Mesodermal cell (in vitro differentiated cells): Measurements from ENCODE around the gene TBPL1.

Experiments
- H3K27ac ChIP-seq: 2 replicates; pipeline ENCODE4 v1.7.0; 2013; ENCODE audit warnings: mild to moderate bottlenecking, low read depth, low read length, moderate library complexity; ENCODE audit not compliant: severe bottlenecking
- H3K36me3 ChIP-seq: 2 replicates; pipeline ENCODE4 v1.7.1; 2013; ENCODE audit warnings: mild to moderate bottlenecking, low read length, moderate library complexity; ENCODE audit not compliant: control insufficient read depth, insufficient read depth
- H3K4me1 ChIP-seq: one replicate; pipeline ENCODE4 v1.7.1; 2013; ENCODE audit warnings: mild to moderate bottlenecking, low read length; ENCODE audit not compliant: insufficient read depth, control insufficient read depth, poor library complexity, severe bottlenecking
- H3K4me3 ChIP-seq: 2 replicates; pipeline ENCODE4 v1.7.0; 2013; ENCODE audit warnings: low read length, control low read depth, mild to moderate bottlenecking; ENCODE audit not compliant: insufficient read depth, poor library complexity, severe bottlenecking; ENCODE audit errors: extremely low read depth
- H3K9me3 ChIP-seq: 2 replicates; pipeline ENCODE4 v1.7.1; 2013; ENCODE audit warnings: mild to moderate bottlenecking, low read length, moderate library complexity; ENCODE audit not compliant: control insufficient read depth
- WGBS, 2 experiments: methylation state at CpG; one replicate each; pipeline ENCODE4 v1.1.5; 2013; ENCODE audit warnings: missing lambda C conversion rate in 2 of 2; ENCODE audit not compliant: insufficient coverage in 2 of 2; 5-methylcytosine and 5-hydroxymethylcytosine counted together

TBPL1 gene

GRCh38 chr6:134010400-134010799, 57.4 kb downstream of the TBPL1 start:
- Histone ChIP-seq H3K27ac (no peak overlapping the region), H3K9me3 (no peaks in the 10 kb centered on the region), H3K4me1 (no peaks in the 10 kb centered on the region), H3K4me3 (no peak overlapping the region), H3K36me3 (no peaks in the 10 kb centered on the region)
- 87 to 90% methylated on average over 3 to 4 of the region's 8 CpGs for WGBS, 2 experiments

- WGBS, 2 experiments = 84% methylated on average over 2 of the region's 2 CpGs; no CpG with 5 or more reads in 1 of the 2 experiments
- H3K27ac ChIP-seq = no peak overlapping the region
- no peak overlapping the region for H3K4me3 ChIP-seq
- H3K36me3 ChIP-seq = no peaks in the 10 kb centered on the region
- H3K4me1 ChIP-seq = no peaks in the 10 kb centered on the region
- H3K9me3 ChIP-seq = no peaks in the 10 kb centered on the region
Measured at GRCh38 chr6:134010974-134011373, 58.0 kb downstream of the TBPL1 start.

- Histone ChIP-seq H3K4me1 (no peaks in the 10 kb centered on the region), H3K9me3 (no peaks in the 10 kb centered on the region), H3K27ac (no peak overlapping the region), H3K4me3 (no peak overlapping the region), H3K36me3 (no peaks in the 10 kb centered on the region)
- 82% methylated on average over 2 of the region's 3 CpGs; no CpG with 5 or more reads in 1 of the 2 experiments for WGBS, 2 experiments
Measured at GRCh38 chr6:134014588-134015137, 61.6 kb downstream of the TBPL1 start.

GRCh38 chr6:134015719-134016557, 62.9 kb downstream of the TBPL1 start:
- 100% methylated on average over 1 to 2 of the region's 5 CpGs for WGBS, 2 experiments
- H3K27ac ChIP-seq = no peak overlapping the region
- no peak overlapping the region for H3K4me3 ChIP-seq
- no peaks in the 10 kb centered on the region for H3K36me3 ChIP-seq
- no peaks in the 10 kb centered on the region for H3K4me1 ChIP-seq
- no peaks in the 10 kb centered on the region for H3K9me3 ChIP-seq

- H3K4me3 ChIP-seq = no peak overlapping the region
- no peak overlapping the region for H3K27ac ChIP-seq
- no peaks in the 10 kb centered on the region for H3K4me1 ChIP-seq
- no peaks in the 10 kb centered on the region for H3K36me3 ChIP-seq
- no peaks in the 10 kb centered on the region for H3K9me3 ChIP-seq
Measured at GRCh38 chr6:134016558-134016814, 63.5 kb downstream of the TBPL1 start.

GRCh38 chr6:134020071-134020470, 67.0 kb downstream of the TBPL1 start:
- no peak overlapping the region for H3K4me3 ChIP-seq
- WGBS, 2 experiments = no CpG with 5 or more reads among the region's 1 CpG
- no peak overlapping the region for H3K27ac ChIP-seq
- no peaks in the 10 kb centered on the region for H3K36me3 ChIP-seq
- H3K9me3 ChIP-seq = no peaks in the 10 kb centered on the region
- H3K4me1 ChIP-seq = no peaks in the 10 kb centered on the region

GRCh38 chr6:134020543-134020942, 67.5 kb downstream of the TBPL1 start:
- Histone ChIP-seq H3K9me3 (no peaks in the 10 kb centered on the region), H3K27ac (no peak overlapping the region), H3K36me3 (no peaks in the 10 kb centered on the region), H3K4me1 (no peaks in the 10 kb centered on the region), H3K4me3 (no peak overlapping the region)
- WGBS, 2 experiments = 70 to 72% methylated on average over 2 to 3 of the region's 4 CpGs

GRCh38 chr6:134020968-134021367, 67.9 kb downstream of the TBPL1 start:
- H3K36me3 ChIP-seq = no peaks in the 10 kb centered on the region
- H3K9me3 ChIP-seq = no peaks in the 10 kb centered on the region
- no peak overlapping the region for H3K27ac ChIP-seq
- H3K4me3 ChIP-seq = no peak overlapping the region
- WGBS, 2 experiments = 88 to 93% methylated on average over 3 to 4 of the region's 4 CpGs
- no peaks in the 10 kb centered on the region for H3K4me1 ChIP-seq

- 92 to 93% methylated on average over 2 of the region's 5 CpGs for WGBS, 2 experiments
- no peaks in the 10 kb centered on the region for H3K9me3 ChIP-seq
- H3K27ac ChIP-seq = no peak overlapping the region
- no peaks in the 10 kb centered on the region for H3K36me3 ChIP-seq
- peaks cover 1% of the 10 kb centered on the region for H3K4me1 ChIP-seq
- no peak overlapping the region for H3K4me3 ChIP-seq
Measured at GRCh38 chr6:134021396-134022122, 68.5 kb downstream of the TBPL1 start.

GRCh38 chr6:134022650-134023049, 69.6 kb downstream of the TBPL1 start:
- 100% methylated on average over 2 of the region's 3 CpGs; no CpG with 5 or more reads in 1 of the 2 experiments for WGBS, 2 experiments
- no peak overlapping the region for H3K4me3 ChIP-seq

GRCh38 chr6:134026597-134026996, 73.6 kb downstream of the TBPL1 start:
- Histone ChIP-seq H3K36me3 (peaks cover 12% of the 10 kb centered on the region), H3K4me3 (no peak overlapping the region), H3K9me3 (no peaks in the 10 kb centered on the region), H3K4me1 (peaks cover 4% of the 10 kb centered on the region), H3K27ac (no peak overlapping the region)
- WGBS, 2 experiments = 92 to 100% methylated on average over 1 to 2 of the region's 3 CpGs

More at GRCh38 chr6:134022650-134023049, 69.6 kb downstream of the TBPL1 start:
- H3K9me3 ChIP-seq = no peaks in the 10 kb centered on the region
- no peak overlapping the region for H3K27ac ChIP-seq
- H3K36me3 ChIP-seq = peaks cover 7% of the 10 kb centered on the region
- peaks cover 4% of the 10 kb centered on the region for H3K4me1 ChIP-seq
